Glomerular visceral epithelial cell (primary cell): ENCODE results near the gene TAS2R16.

Experiments used
- DNase-seq: peaks from one replicate; pipeline ENCODE4 v3.0.0-alpha.2; 2016; ENCODE audit errors: extremely low spot score

Gene TAS2R16

GRCh38 chr7:122995600-122995999 is at the start of gene TAS2R16:
TAS2R16 (minus strand) TSS chr7:122995700; CDS start chr7:122995634, 66 bp downstream.
- DNase-seq, result no peak

GRCh38 chr7:123043642-123044041 is 48.1 kb upstream of the TAS2R16 start:
- DNase-seq, result no peak

- DNase-seq, result peak; percentile 65
Measured at GRCh38 chr7:123041101-123041500, 45.6 kb upstream of the TAS2R16 start.

DNA sequence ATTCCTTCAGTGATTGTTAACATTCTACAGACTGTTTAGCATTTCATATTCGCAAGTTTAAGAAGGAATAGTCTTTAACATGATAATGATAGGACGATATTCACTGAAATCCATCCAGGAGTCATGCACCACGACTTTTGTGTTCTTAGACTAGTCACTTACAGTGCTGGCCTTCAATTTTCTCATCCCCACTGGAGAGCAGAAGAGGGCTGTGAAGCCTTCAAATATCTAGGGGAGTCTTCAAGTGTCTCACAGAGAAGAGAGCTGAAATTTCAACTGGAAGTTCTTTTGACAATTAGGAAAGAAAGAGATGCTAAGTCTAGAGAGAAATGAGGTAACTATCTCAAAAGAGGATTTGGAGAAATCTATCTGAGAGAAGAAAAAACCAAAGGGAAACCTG is 43.8 kb upstream of the TAS2R16 start:
- no peak for DNase-seq

GRCh38 chr7:123034106-123034505 is 38.6 kb upstream of the TAS2R16 start:
- DNase-seq, result no peak

GRCh38 chr7:123030631-123031030 is 35.1 kb upstream of the TAS2R16 start:
- DNase-seq, result no peak

DNA sequence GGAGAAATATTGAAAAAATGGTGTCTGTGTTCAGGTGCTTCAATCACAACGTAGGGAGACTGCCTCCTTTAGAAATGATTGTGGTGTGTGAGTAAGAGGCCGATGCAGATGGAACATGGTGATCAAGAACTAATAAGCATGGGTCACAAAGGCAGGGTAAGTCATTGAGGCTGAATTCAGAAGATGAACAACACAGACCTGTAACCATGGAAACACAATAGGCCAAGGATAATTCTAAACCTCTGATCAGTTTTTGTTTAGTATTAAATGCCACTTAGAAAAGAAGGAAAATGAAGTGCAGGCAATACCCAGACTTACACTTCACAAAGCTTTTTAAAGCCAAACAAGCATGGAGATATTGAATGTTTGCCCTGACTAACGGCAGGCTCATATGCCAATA is 32.8 kb upstream of the TAS2R16 start:
- DNase-seq, result peak; percentile 2

- DNase-seq, result no peak
Measured at GRCh38 chr7:123026251-123026650, 30.8 kb upstream of the TAS2R16 start.

DNA sequence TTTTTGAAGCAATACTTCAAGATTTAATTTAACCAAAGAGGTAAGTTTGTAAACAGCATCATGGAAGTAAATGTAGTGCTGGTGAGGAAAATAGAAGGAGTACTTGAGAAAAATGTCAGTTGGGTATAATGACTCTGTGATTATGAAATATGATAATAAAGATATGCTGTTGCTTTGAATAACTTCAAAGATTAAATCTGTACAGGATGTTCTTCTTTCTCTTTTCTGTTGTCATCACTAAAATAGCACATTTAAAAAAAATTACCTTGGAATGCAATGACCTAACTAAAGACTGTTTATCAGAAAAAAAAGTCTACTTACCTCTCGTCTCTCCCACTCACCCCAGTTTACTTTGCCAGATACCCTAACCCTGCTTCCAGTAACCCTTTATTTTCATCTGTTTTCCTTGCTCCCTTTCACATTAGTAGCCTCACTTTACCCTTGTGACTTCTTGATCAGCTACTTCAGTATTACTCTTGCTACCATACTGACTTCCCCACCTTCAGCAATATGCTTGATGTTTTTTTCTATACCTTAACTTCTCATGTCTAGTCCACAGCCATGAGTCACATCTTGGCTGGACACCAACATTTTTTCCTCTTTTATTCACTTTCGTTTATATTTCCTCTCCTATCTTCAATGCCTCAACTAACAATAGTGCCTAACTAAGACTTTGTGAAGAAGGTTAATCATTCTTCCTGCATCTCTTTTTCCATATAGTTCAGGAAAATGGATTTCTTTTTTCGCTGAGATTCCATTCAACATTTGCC is 29.7 kb upstream of the TAS2R16 start:
- DNase-seq, result peak; percentile 67

GRCh38 chr7:123023126-123023525 is 27.6 kb upstream of the TAS2R16 start:
- no peak for DNase-seq

GRCh38 chr7:123022576-123022975 is 27.1 kb upstream of the TAS2R16 start:
- no peak for DNase-seq

DNA sequence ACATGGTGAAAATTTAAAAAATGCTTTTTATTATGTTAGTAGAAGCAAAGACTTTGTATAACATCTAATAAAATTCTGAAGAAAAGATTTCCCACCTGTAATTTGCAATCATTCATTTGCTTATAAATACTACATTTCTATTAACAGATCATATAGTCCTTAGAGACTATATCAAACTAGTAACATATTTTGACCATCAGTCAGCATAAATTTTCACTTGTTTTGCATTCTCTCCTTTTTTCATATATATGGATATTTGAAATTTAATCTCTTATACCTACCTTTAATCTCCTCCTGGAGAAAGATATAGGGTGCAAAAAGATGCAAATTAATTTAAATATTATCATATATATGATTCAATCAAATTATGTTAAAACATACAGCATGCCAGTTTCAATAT is 16.9 kb upstream of the TAS2R16 start:
- DNase-seq, result no peak

DNA sequence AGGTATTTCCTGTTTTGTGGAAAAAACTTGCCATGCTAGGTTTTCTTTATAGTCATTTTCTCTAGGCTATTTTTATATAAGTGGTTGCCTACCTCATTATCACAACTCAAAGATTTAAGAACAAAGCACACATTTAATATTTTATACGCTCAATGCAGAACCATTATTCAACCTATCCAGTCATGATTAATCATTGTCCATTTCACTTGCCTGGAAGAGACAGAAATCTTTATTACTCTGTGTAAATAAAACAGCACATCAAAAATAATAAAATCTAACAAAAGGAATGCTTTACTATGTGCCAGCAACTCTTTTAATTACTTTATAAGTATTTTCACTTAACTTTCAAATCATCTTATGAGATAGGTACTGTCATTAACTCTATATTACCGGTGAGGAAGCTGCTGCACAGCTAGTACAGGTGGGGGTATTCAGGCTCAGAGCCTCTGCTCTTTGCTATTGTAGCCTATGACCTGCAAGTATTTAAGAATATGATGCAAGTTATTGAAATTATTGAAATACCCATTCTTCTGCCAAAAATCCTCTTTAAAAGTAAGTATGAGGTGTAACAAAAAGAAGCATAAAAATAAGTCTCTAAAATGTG is 16.4 kb upstream of the TAS2R16 start:
- no peak for DNase-seq

DNA sequence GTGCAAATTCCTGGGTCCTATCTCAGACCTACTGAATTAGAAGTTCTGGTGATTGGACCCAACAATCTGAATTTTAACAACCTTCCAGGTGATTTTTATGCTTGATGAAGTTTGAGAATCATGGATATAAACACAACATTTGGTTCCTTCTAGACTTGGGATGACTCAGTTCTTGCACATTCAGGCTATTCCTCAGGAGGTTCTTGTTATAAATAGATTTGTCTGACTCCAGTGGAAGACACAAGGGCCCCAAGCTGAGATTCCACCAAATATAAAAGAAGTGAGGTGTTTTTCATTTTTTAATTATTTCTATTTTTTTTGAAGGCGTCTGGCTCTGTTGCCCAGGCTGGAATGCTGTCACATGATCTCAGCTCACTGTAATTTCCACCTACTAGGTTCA is 9.4 kb upstream of the TAS2R16 start:
- peak; percentile 47 for DNase-seq

DNA sequence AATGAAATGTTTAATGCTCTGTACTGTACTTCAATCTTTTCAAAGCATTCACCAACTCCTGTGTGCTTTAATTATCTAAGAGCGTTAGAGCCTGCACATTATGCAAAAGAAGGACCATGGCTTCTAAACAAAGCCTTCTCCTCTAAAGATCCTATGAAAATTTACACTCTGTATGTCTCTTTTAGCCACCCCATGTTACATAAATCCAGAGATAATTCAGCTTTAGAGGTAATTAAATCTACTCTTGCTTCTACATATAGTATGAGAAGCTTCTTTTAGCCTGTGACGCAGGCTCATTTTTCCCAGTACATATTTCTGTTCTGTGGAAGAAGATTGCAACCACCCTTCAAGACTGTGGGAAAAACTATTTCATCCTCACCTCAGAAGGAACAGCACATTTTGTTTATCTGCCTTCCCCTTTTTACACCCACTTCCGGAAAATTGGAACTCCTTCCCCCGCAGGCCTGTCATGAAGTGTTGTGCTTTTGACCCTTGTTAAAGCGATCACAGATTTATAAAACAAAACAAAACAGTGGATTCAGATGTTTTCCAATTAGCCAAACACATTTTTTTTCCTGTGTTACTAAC is 8.1 kb upstream of the TAS2R16 start:
- no peak for DNase-seq

- no peak for DNase-seq
Measured at GRCh38 chr7:122989577-122989976, 5.9 kb downstream of the TAS2R16 start.

GRCh38 chr7:122989041-122989440 is 6.5 kb downstream of the TAS2R16 start:
- DNase-seq, result no peak

GRCh38 chr7:122988333-122988732 is 7.2 kb downstream of the TAS2R16 start:
- no peak for DNase-seq

- no peak for DNase-seq
Measured at GRCh38 chr7:122987463-122987862, 8.0 kb downstream of the TAS2R16 start.

- no peak for DNase-seq
Measured at GRCh38 chr7:122984021-122984420, 11.5 kb downstream of the TAS2R16 start.

DNA sequence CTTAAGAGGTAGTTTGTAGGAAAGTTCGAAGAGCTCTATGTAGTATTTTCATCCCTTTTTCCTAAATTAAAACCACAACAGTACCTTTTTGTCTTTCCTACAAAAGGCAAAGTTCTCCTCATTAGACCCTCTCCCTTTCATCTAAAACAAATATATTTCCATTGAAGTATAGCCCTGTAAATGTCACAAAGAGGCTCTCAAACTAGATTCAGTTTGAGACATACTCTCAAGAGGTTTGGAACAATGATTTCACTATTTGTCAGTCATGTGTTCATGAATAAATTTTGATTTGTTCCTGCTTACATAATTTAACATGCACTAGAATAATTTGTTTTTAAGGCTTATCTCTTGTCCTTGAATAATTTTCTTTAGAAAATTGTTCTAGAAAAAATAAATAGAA is 12.2 kb downstream of the TAS2R16 start:
- DNase-seq, result no peak

DNA sequence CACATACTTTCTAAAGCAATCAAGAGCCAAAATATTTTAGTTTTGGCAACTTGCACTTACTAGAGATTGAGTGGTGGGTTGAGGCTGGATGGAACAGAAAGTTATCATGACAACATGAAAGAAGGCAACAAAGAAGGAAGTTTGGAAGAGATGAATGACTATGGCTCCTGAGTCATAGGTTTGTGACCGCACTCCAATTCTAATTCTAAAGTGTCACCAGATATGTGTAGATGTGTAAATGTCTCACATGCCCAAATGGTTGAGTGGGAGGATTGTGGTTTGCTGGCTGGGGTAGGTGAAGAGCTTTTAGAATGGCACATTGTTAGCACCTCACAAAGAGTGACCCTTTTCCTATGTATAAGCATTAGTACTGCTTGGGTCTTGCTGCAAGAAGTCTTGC is 20.2 kb downstream of the TAS2R16 start:
- DNase-seq, result peak; percentile 57

GRCh38 chr7:122974229-122974628 is 21.3 kb downstream of the TAS2R16 start:
- no peak for DNase-seq
